ENCODE results near the gene TREX2. TPM values are rescaled to one million over a fixed set of nuclear protein-coding genes. Genes with fewer than 3 reads are reported as not detected.

Gene TREX2
- total and polyA plus RNA-seq, 11 donors = 0.22 to 0.48 (median 0.29) TPM; not detected in 3

DNA sequence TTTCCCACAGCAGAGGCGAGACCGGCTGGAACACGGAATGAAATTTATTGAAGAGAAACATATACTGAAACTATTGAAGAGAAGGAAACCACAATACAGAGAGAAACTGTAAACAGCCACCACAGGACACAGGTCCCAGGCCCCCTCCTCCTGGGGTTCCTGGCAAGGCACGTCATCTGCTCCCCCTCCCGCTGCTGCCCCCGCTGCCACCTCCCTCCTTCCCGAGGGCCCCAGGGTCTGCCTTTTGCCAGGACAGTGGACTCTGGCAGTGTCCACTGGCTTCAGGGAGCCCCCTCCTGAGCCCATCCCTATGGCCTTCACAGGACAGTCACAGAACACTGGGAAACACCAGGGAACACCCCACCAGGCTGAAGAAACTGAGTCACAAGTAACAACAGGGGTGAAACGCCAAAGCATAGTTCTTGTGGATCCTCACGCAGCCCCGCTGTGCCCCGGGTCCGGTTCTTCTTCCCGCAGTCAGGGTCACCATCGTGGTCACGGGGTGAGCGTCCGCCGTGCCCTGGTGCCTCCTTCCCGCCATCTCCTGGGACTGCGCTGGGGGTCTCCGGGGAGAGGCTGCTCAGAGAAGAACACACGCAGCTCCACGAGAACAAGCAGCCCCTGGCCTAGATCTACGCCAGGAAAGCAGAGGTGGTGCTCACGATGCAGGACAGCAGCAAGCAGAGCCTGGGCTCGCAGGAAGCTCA is 50.1 kb downstream of the TREX2 start:
- Histone ChIP-seq H3K36me3 (no peaks in the 10 kb centered on the region), H3K4me3 (no peak overlapping the region), H3K27ac (no peak overlapping the region), H3K4me1 (no peaks in the 10 kb centered on the region), H3K9me3 (no peaks in the 10 kb centered on the region), H3K27me3 (peaks cover 0 to 13% (median 0%) of the 10 kb centered on the region in 9 donors)
- TF ChIP-seq, protein P1, sequence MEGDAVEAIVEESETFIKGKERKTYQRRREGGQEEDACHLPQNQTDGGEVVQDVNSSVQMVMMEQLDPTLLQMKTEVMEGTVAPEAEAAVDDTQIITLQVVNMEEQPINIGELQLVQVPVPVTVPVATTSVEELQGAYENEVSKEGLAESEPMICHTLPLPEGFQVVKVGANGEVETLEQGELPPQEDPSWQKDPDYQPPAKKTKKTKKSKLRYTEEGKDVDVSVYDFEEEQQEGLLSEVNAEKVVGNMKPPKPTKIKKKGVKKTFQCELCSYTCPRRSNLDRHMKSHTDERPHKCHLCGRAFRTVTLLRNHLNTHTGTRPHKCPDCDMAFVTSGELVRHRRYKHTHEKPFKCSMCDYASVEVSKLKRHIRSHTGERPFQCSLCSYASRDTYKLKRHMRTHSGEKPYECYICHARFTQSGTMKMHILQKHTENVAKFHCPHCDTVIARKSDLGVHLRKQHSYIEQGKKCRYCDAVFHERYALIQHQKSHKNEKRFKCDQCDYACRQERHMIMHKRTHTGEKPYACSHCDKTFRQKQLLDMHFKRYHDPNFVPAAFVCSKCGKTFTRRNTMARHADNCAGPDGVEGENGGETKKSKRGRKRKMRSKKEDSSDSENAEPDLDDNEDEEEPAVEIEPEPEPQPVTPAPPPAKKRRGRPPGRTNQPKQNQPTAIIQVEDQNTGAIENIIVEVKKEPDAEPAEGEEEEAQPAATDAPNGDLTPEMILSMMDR (IDR thresholded peaks at IDR 0.05) = no peak
- TF ChIP-seq POLR2A (IDR thresholded peaks at IDR 0.05) = no peak
- ATAC-seq = no peak
- DNase-seq = no peak
- intact Hi-C loops (cut with DNase I) = no loop called here
- WGBS, 4 donors = 86 to 92% (median 88%) methylated on average over 19 to 26 of the region's 26 CpGs

GRCh38 chrX:153394612-153395011 is 51.2 kb downstream of the TREX2 start:
- ATAC-seq (no peak), DNase-seq (no peak)
- no peak overlapping the region for H3K4me3 ChIP-seq
- no peak overlapping the region for H3K27ac ChIP-seq
- no peaks in the 10 kb centered on the region for H3K4me1 ChIP-seq
- no peaks in the 10 kb centered on the region for H3K9me3 ChIP-seq
- peaks cover 0 to 13% (median 0%) of the 10 kb centered on the region in 9 donors for H3K27me3 ChIP-seq
- TF ChIP-seq, protein P1 (IDR thresholded peaks at IDR 0.05) = no peak
- TF ChIP-seq POLR2A (IDR thresholded peaks at IDR 0.05) = no peak
- no peaks in the 10 kb centered on the region for H3K36me3 ChIP-seq
- 71 to 78% (median 74%) methylated on average over 13 of the region's 13 CpGs for WGBS, 4 donors
- intact Hi-C loops (cut with DNase I) = no loop called here

Other genes starting within 250 kb of the TREX2 start
- not detected for gene PNMA6F, start 124.3 kb downstream of the TREX2 start, total RNA-seq
- gene PNMA6F, start 124.3 kb downstream of the TREX2 start, polyA plus RNA-seq = not detected
- 1 to 10 TPM; 6.0 to 8.6 (median 7.9) TPM for gene ZNF275, start 111.9 kb downstream of the TREX2 start, total RNA-seq
- gene ZNF275, start 111.9 kb downstream of the TREX2 start, polyA plus RNA-seq = 1 to 10 TPM; 2.1 to 6.3 TPM
- gene PNMA6E, start 44.7 kb downstream of the TREX2 start, total RNA-seq = not detected
- not detected for gene PNMA6E, start 44.7 kb downstream of the TREX2 start, polyA plus RNA-seq
- 1 to 10 TPM in 2 of 9 donors, under 1 TPM in 7; 0.22 to 1.5 (median 0.64) TPM for gene ZFP92, start 34.6 kb downstream of the TREX2 start, total RNA-seq
- under 1 TPM; 0.23 to 0.47 TPM for gene ZFP92, start 34.6 kb downstream of the TREX2 start, polyA plus RNA-seq
- gene HAUS7, start 24.5 kb upstream of the TREX2 start, total RNA-seq = 10 to 100 TPM; 15.3 to 28.2 (median 19.5) TPM
- 10 to 100 TPM; 23.9 to 25.8 TPM for gene HAUS7, start 24.5 kb upstream of the TREX2 start, polyA plus RNA-seq
- 100 to 1,000 TPM in 2 of 9 donors, 10 to 100 TPM in 7; 55.7 to 264 (median 76.9) TPM for gene BGN, start 48.9 kb upstream of the TREX2 start, total RNA-seq
- gene BGN, start 48.9 kb upstream of the TREX2 start, polyA plus RNA-seq = 10 to 100 TPM; 57.9 to 86.3 TPM
- under 1 TPM in 1 of 9 donors, not detected in 8; 0.12 TPM for gene ATP2B3, start 71.6 kb upstream of the TREX2 start, total RNA-seq
- not detected for gene ATP2B3, start 71.6 kb upstream of the TREX2 start, polyA plus RNA-seq
- gene CCNQ, start 153.1 kb upstream of the TREX2 start, total RNA-seq = 10 to 100 TPM; 16.2 to 87.3 (median 36.9) TPM
- 100 to 1,000 TPM in 1 of 2 donors, 10 to 100 TPM in 1; 85.0 to 126 TPM for gene CCNQ, start 153.1 kb upstream of the TREX2 start, polyA plus RNA-seq
- under 1 TPM in 1 of 9 donors, not detected in 8; 0.25 TPM for gene DUSP9, start 201.1 kb upstream of the TREX2 start, total RNA-seq
- gene DUSP9, start 201.1 kb upstream of the TREX2 start, polyA plus RNA-seq = under 1 TPM in 1 of 2 donors, not detected in 1; 0.04 TPM
- 1 to 10 TPM; 3.1 to 7.3 (median 6.6) TPM for gene PNCK, start 227.8 kb upstream of the TREX2 start, total RNA-seq
- gene PNCK, start 227.8 kb upstream of the TREX2 start, polyA plus RNA-seq = 1 to 10 TPM; 1.4 to 3.2 TPM
- 100 to 1,000 TPM; 113 to 203 (median 179) TPM for gene SLC6A8, start 241.9 kb upstream of the TREX2 start, total RNA-seq
- 100 to 1,000 TPM; 138 to 241 TPM for gene SLC6A8, start 241.9 kb upstream of the TREX2 start, polyA plus RNA-seq

Data from heart left ventricle (tissue), 16 donors.